SK-N-SH treated with all-trans-retinoic acid at 6 μM for 48 hours (cell line): ENCODE measurements around the gene ATP7B.

Experiments
- ARNTL ChIP-seq: fragments of 450-650 bp; formaldehyde crosslinking; IDR thresholded peaks from 2 replicates; pipeline ENCODE4 v1.5.0; 2020; ENCODE audit warnings: low read depth, mild to moderate bottlenecking, moderate library complexity, borderline replicate concordance
- RARB ChIP-seq: fragments of 250-450 bp; sonication (Bioruptor Pico); IDR thresholded peaks from 2 replicates; pipeline ENCODE4 v1.8.0; 2021; ENCODE audit warnings: mild to moderate bottlenecking, moderate library complexity
- SNAI2 ChIP-seq: fragments of 250-450 bp; sonication (Bioruptor Pico); IDR thresholded peaks from 2 replicates; pipeline ENCODE4 v1.5.0; 2020; ENCODE audit warnings: mild to moderate bottlenecking, moderate library complexity
- TCF4 ChIP-seq: fragments of 250-450 bp; sonication (Bioruptor Pico); IDR thresholded peaks from 2 replicates; pipeline ENCODE4 v1.8.0; 2021; ENCODE audit warnings: mild to moderate bottlenecking, moderate library complexity, borderline replicate concordance
- ZC3H10 ChIP-seq: fragments of 250-450 bp; sonication (Bioruptor Pico); IDR thresholded peaks from 2 replicates; pipeline ENCODE4 v1.5.1; 2021; ENCODE audit warnings: mild to moderate bottlenecking, moderate library complexity
- ZNF70 ChIP-seq: fragments of 450-650 bp; formaldehyde crosslinking; IDR thresholded peaks from 2 replicates; pipeline ENCODE4 v1.5.0; 2020; ENCODE audit warnings: mild to moderate bottlenecking, moderate library complexity

- TF ChIP-seq SNAI2 (CRISPR knock-in tag), result no peak
- TF ChIP-seq ARNTL (CRISPR knock-in tag), result no peak
- no peak for TF ChIP-seq ZNF70 (CRISPR knock-in tag)
- no peak for TF ChIP-seq RARB (CRISPR knock-in tag)
- no peak for TF ChIP-seq TCF4 (CRISPR knock-in tag)
- TF ChIP-seq ZC3H10 (CRISPR knock-in tag), result no peak
Observed at GRCh38 chr13:51958217-51958547, 53.1 kb downstream of the ATP7B start.
